Measurements from ENCODE around the gene PHF2.

- no peak for TF ChIP-seq CTCF (IDR thresholded peaks at IDR 0.05)
- no peak for TF ChIP-seq ZFX (IDR thresholded peaks at IDR 0.05; ENCODE audit: borderline replicate concordance)
These were observed 48.0 kb downstream of the PHF2 start for GRCh38 chr9:93624431-93624834.
